H1 (cell line): ENCODE measurements around the gene KLHL15.

Experiments
- POLR2A ChIP-seq, 2 experiments: IDR thresholded peaks; 1 replicate in 1 of 2; 2 replicates in 1 of 2; pipeline ENCODE4 v1.6.1; 2011; ENCODE audit warnings: low read depth in 2 of 2, low read length in 2 of 2, mild to moderate bottlenecking in 2 of 2; ENCODE audit errors: control extremely low read depth in 1 of 2
- TF ChIP-seq, protein P1 (sequence below): IDR thresholded peaks from 2 replicates; pipeline ENCODE4 v1.6.1; 2012; ENCODE audit warnings: low read length, inconsistent platforms

DNA sequence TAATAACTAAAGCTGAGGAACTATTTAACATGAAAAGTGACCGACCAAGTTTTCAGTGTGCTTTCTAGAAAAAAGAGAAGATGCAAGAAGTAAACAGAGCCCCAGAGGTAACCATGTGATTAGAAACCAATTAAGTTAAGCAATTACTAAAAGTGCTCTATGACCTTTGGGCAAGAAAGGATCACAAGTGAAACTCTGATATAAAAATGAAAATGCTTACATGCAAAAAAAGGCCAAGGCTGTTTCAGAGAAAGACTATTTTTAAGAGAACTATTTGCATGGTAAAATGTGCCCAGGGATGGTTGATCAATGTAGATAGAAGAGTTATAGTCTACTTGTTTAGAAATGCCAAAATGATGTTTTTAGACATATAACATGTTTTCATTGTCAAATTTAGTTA lies 22.0 kb downstream of the KLHL15 start:
- no peak for TF ChIP-seq POLR2A (IDR thresholded peaks at IDR 0.05; ENCODE audit: control extremely low read depth in 1 of 2, low read depth in 2 of 2, low read length in 2 of 2)
- TF ChIP-seq, protein P1, sequence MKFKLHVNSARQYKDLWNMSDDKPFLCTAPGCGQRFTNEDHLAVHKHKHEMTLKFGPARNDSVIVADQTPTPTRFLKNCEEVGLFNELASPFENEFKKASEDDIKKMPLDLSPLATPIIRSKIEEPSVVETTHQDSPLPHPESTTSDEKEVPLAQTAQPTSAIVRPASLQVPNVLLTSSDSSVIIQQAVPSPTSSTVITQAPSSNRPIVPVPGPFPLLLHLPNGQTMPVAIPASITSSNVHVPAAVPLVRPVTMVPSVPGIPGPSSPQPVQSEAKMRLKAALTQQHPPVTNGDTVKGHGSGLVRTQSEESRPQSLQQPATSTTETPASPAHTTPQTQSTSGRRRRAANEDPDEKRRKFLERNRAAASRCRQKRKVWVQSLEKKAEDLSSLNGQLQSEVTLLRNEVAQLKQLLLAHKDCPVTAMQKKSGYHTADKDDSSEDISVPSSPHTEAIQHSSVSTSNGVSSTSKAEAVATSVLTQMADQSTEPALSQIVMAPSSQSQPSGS: no peak
